GM21786 (cell line): Measurements from ENCODE around the gene G3BP1.
"Not testable (repeated sequence)": the region's sequence is repeated elsewhere in the genome, so short reads cannot be mapped to it uniquely, and the experiment has no call there.

Source experiments
- ATAC-seq: cut with Tn5 transposase; IDR thresholded peaks from one replicate; pipeline ENCODE4 v1.9.1; 2021; ENCODE audit not compliant: unreplicated experiment

Gene G3BP1

DNA sequence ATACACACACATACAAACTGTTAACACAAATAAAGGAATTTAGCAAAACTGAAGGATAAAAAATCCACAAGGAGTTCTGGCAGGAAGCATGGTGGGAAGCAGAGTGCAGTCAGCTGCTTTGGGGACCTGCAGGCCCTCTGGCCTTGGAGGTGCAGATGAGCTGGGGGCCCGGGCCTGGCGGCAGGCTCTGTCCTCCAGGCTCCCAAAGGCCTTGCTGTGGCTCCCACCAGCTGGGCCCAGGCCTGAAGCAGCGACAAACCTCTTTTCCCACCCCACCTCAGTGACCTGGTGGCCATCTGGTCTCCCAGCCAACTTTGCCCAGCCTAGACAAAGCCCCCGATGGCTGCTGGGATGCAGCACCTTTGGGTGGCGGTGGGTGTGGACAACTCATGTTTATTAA is 85.1 kb downstream of the G3BP1 start:
- ATAC-seq: no peak

DNA sequence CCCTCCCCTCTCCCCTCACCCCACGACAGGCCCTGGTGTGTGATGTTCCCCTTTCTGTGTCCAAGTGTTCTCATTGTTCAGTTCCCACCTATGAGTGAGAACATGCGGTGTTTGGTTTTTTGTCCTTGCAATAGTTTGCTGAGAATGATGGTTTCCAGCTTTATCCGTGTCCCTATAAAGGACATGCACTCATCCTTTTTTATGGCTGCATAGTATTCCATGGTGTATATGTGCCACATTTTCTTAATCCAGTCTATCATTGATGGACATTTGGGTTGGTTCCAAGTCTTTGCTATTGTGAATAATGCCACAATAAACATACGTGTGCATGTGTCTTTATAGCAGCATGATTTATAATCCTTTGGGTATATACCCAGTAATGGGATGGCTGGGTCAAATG is 89.1 kb downstream of the G3BP1 start:
- ATAC-seq: not testable (repeated sequence)
